GM19193 (cell line): ENCODE results near the gene VAMP4.

Experiments used
- POLR2A ChIP-seq: IDR thresholded peaks from 4 replicates; pipeline ENCODE4 v1.6.1; 2011; ENCODE audit not compliant: insufficient read depth, insufficient read length; ENCODE audit errors: extremely low read depth

The VAMP4 gene

GRCh38 chr1:171668372-171668771 is 73.5 kb downstream of the VAMP4 start:
- no peak for TF ChIP-seq POLR2A

- TF ChIP-seq POLR2A: no peak
These were observed 75.6 kb downstream of the VAMP4 start for GRCh38 chr1:171666114-171666769.

DNA sequence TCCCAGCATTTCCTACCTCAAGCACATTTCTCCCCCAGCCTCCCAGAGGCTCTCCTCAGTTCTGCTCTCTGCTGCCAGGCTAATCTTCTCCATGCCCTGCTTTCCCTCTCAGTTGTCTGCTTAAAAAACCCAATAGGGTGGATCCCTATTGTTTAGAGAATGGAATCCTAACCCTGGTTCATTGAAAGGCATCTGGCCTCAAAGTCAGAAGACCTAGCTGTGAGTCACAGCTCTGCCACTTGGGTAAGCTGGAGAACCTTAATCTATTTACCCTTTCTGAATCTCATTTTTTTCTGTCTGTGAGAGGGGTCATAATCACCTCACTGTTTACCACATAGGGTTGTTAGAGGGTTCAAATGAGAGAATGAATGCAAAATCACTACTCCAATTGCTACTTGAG is 76.9 kb downstream of the VAMP4 start:
- no peak for TF ChIP-seq POLR2A

- no peak for TF ChIP-seq POLR2A
These were observed 77.8 kb downstream of the VAMP4 start for GRCh38 chr1:171663854-171664575.

DNA sequence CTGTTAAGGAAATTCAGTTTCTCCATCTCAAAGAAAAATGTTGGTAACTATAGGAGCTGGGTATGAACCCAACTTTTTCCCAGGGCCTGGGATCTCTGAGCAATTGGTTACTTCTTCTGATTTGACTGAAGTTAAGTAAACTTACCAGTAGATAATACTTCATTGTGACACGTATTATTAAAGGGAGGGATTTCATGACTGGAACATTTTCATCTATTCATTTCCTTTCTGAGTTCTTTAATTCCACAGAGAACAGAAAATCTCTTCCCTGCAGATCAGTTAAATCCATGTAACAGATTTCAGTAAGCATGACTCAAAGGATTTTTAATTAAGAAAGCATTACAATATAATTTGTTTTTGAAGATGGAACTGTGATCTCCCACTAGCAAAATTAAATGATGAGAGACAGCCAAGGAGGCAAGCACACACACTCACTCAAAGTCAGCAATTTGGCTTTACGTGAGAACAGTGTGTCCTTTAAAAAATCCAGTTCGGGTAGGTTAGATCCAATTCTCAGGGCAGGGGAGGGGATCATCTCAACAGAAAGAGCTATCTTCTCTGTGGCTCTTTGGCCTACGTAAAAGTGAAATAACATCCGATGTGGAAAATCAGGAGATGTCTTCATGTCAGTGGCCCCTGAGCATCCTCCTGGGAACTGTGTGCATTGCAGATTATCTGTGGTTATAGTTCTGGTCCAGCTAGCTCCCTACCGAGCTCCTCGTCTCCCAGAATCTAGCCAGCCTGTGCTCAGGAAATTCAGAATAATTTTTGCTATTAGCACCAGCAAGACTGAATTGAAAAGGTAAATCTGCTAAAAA is 78.6 kb downstream of the VAMP4 start:
- TF ChIP-seq POLR2A: no peak

DNA sequence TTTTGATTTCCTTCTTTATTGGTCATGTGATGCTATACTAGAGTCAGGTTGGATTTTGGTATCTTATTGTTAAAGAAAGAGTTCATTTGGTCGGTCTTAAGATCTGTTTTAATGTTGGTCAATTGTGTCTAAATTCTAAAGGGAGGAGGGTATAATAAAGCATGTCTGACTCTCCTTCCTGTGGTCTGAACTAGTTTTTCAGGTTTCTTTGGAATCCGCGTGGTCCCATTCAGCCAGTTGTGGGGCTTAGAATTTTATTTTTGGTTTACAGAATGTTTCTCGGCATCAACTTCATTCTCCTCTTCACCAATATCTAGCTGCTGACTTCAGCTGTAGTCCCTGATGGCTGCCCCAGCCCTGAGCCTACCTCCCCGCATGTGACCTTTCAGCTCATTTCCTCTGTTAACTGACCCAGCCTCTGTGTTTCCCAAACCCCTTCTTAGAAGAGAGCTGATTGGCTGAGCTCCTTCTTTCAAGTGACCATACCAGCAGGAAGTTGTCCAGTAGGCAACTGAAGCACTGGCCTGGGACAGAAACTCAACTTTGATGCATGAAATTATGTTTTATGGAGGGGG is 80.7 kb downstream of the VAMP4 start:
- TF ChIP-seq POLR2A: no peak

DNA sequence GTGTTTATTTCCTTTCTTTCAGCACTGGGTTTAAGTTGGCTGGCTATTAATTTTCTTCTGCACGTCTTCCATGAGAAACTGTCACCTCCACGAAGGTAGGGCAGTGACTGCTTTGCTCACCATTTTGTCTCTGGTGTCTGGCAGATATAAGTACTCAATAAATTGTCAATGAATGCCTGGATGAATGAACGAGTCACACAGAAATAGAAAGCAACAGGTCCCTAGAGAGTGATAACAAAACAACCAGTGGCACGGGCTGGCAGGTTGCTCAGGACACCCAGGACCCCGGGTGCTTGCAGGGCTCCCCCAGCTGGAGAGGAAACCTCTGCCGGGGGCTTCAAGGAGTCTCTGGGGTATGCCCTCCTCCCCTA is 86.1 kb downstream of the VAMP4 start:
- no peak for TF ChIP-seq POLR2A

DNA sequence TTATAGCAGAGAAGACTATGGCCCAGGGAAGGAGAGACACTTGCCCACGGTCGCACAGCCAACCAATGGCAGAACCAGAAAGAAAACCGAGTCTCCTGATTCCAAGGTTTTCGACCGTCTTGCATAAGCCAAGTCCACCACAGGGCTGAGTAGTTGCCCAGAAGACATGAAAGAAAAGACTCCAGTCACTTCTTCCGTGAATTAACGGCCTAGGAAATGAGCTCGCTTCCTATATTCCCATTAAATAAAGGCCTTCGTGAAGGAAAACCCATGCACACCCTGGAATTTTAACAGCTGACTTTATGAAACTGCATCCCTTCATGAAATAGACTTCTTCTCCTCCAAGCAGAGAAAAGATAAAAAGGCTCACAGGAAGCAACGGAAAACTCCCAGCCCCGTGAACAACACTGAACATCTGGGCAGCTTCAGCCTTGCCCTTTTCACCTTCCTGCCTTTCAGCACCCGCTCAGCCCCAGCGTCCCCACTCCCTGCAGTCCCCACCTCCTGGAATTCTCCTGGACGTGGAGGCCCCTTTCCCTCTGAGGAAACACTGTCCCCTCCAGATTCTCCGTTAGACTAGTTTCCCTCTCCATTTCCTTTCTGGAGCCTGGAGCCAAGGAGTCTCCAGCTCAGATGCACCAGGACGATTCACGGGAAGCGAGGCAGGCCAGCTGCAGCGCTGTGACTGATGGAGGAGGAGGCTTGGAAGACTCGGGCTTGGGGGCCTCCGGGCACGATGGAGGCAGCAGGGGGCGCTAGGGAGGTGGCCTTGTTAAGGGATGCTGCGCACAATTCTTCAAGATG is 86.7 kb downstream of the VAMP4 start:
- no peak for TF ChIP-seq POLR2A

DNA sequence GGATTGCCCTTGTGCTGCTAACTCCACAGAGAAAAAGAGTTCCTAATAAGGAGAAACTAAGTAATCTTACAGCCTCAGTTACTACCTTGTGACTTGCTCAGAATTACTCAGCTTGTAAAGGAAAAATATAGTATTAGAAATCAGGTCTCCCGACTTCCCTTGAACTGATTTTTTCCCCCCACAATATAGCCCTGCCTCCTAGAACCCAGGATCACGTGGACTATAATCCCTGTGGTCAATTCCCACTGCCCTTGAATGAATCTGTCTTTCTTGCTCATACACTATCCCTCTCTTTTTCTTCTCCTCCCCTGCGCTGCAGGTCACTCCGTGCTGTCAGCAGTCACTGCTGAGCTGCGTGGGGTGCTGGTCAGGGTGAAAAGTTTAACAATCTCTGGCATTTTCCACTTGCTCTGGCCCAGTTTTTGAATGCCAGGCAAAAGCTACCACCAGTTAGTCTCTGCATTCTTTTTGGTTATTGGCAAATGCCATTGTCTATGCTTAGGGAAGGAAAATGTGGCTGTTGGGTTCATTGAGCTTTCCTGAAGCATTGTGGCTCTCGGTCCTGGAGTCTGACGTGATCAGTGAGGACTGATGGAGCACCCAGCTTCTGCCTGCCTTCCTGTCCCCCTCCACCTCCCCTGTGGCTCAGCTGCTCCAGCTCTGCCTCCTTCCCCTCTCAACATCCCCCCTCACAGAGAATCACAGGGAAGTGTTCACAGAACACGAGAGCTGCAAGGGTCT is 87.5 kb downstream of the VAMP4 start:
- no peak for TF ChIP-seq POLR2A

- TF ChIP-seq POLR2A: no peak
These were observed 88.1 kb downstream of the VAMP4 start for GRCh38 chr1:171653796-171654195.

- TF ChIP-seq POLR2A: no peak
These were observed 89.5 kb downstream of the VAMP4 start, which contains the start of gene MYOC for GRCh38 chr1:171652234-171652822. MYOC (minus strand) TSS chr1:171652688; CDS start chr1:171652611, 77 bp downstream.
